ENCODE measurements around the gene STKLD1. TPM values are rescaled to one million over a fixed set of nuclear protein-coding genes. Genes with fewer than 3 reads are reported as not detected.

The STKLD1 gene
- total and polyA plus RNA-seq, 3 experiments from 2014 or later, result 0.24 to 0.91 (median 0.75) TPM

GRCh38 chr9:133397370-133397769 lies 21.2 kb downstream of the STKLD1 start:
- ChIA-PET CTCF (interaction anchor here (1.5 kb wide), 1 partner anchor 15 kb away, joined by 3 read pairs; no protein-coding TSS in a partner anchor), POLR2A (no interaction called here)
- no peak for DNase-seq
- H3K4me1 ChIP-seq (ENCODE audit: insufficient read depth, low read length), result no peaks in the 10 kb centered on the region
- no peaks in the 10 kb centered on the region for H3K9me3 ChIP-seq (ENCODE audit: low read length)
- Mint-ChIP-seq H3K9me3 (no peaks in the 10 kb centered on the region), H3K36me3 (no peaks in the 10 kb centered on the region), H3K4me1 (no peaks in the 10 kb centered on the region), H3K27me3 (no peaks in the 10 kb centered on the region), H3K27ac (peak overlapping the region in 1 of 8 donors; percentile 11), H3K4me3 (no peak overlapping the region)
- no peak overlapping the region for H3K27ac ChIP-seq (ENCODE audit: low read depth, low read length)
- no peaks in the 10 kb centered on the region for H3K27me3 ChIP-seq (ENCODE audit: insufficient read depth, low read length, poor library complexity, severe bottlenecking)
- H3K36me3 ChIP-seq (ENCODE audit: insufficient read depth, low read length), result no peaks in the 10 kb centered on the region
- H3K4me3 ChIP-seq (ENCODE audit: low read length), result no peak overlapping the region

- H3K9me3 ChIP-seq (ENCODE audit: low read length), result no peaks in the 10 kb centered on the region
- no peaks in the 10 kb centered on the region for H3K27me3 ChIP-seq (ENCODE audit: insufficient read depth, low read length, poor library complexity, severe bottlenecking)
- no peak overlapping the region for H3K4me3 ChIP-seq (ENCODE audit: low read length)
- Mint-ChIP-seq H3K9me3 (no peaks in the 10 kb centered on the region), H3K4me3 (no peak overlapping the region), H3K36me3 (no peaks in the 10 kb centered on the region), H3K27ac (no peak overlapping the region), H3K4me1 (no peaks in the 10 kb centered on the region), H3K27me3 (no peaks in the 10 kb centered on the region)
- POLR2A ChIA-PET, result no interaction called here
- CTCF ChIA-PET, result interaction anchor here (1.3 kb wide), 1 partner anchor 10 kb away, joined by 3 read pairs; no protein-coding TSS in a partner anchor
- H3K27ac ChIP-seq (ENCODE audit: low read depth, low read length), result no peak overlapping the region
- no peaks in the 10 kb centered on the region for H3K36me3 ChIP-seq (ENCODE audit: insufficient read depth, low read length)
- no peaks in the 10 kb centered on the region for H3K4me1 ChIP-seq (ENCODE audit: insufficient read depth, low read length)
- no peak for DNase-seq
These were observed 21.7 kb downstream of the STKLD1 start for GRCh38 chr9:133397895-133398294.

DNA sequence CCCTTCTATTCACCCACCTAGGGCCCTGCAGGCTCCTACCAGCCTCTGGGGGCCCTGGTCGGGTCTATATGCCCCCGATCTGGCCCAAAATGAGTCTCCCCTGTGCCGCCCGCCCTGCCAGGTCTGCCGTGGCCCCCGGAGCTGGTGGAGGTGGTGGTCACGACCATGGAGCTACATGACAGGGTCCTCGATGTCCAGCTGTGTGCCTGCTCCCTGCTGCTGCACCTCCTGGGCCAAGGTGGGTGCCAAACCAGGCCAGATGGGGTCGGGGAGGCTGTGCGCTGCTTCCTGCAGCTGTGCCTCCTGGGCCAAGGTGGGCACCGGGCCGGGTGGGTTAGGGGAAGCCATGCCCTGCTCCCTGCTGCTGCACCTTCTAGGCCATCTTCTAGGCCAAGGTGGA lies 24.1 kb downstream of the STKLD1 start:
- Mint-ChIP-seq H3K9me3 (no peaks in the 10 kb centered on the region), H3K36me3 (peaks cover 0 to 13% (median under 1%) of the 10 kb centered on the region in 3 donors), H3K27ac (no peak overlapping the region), H3K4me1 (peaks cover 0 to 1% (median 0%) of the 10 kb centered on the region in 3 donors), H3K4me3 (no peak overlapping the region), H3K27me3 (no peaks in the 10 kb centered on the region)
- Histone ChIP-seq H3K9me3 (ENCODE audit: low read length) (no peaks in the 10 kb centered on the region), H3K27ac (ENCODE audit: low read depth, low read length) (no peak overlapping the region), H3K27me3 (ENCODE audit: insufficient read depth, low read length, poor library complexity, severe bottlenecking) (no peaks in the 10 kb centered on the region), H3K4me1 (ENCODE audit: insufficient read depth, low read length) (no peaks in the 10 kb centered on the region), H3K36me3 (ENCODE audit: insufficient read depth, low read length) (no peaks in the 10 kb centered on the region), H3K4me3 (ENCODE audit: low read length) (no peak overlapping the region)
- no peak for DNase-seq
- POLR2A ChIA-PET, result interaction anchor here (0.6 kb wide), 1 partner anchor 50 kb away, joined by 3 read pairs; no protein-coding TSS in a partner anchor
- CTCF ChIA-PET, result no interaction called here

DNA sequence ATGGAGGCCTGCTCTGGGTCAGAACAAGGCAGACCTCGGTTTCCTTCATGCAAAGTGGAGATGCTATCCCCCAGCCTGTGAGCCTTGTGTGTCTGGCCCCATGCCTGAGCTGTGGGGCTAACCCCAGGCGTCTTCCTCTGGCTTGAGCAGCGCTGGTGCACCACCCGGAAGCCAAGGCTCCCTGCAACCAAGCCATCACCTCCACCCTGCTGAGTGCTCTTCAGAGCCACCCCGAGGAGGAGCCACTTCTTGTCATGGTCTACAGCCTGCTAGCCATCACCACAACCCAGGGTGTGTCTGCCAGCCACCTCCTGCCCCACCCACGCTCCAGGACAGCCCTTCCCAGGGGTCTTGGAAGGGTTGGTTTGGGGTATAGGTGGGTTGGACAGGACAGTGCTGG lies 25.4 kb downstream of the STKLD1 start:
- no peaks in the 10 kb centered on the region for H3K27me3 ChIP-seq (ENCODE audit: insufficient read depth, low read length, poor library complexity, severe bottlenecking)
- H3K4me1 ChIP-seq (ENCODE audit: insufficient read depth, low read length), result no peaks in the 10 kb centered on the region
- CTCF ChIA-PET, result no interaction called here
- no peaks in the 10 kb centered on the region for H3K9me3 Mint-ChIP-seq
- peaks cover 0 to 2% (median 1%) of the 10 kb centered on the region in 3 donors for H3K4me1 Mint-ChIP-seq
- H3K4me3 Mint-ChIP-seq, result no peak overlapping the region
- peaks cover under 1 to 26% (median 3%) of the 10 kb centered on the region in 3 donors for H3K36me3 Mint-ChIP-seq
- H3K9me3 ChIP-seq (ENCODE audit: low read length), result no peaks in the 10 kb centered on the region
- POLR2A ChIA-PET, result no interaction called here
- no peak overlapping the region for H3K27ac Mint-ChIP-seq
- no peak overlapping the region for H3K4me3 ChIP-seq (ENCODE audit: low read length)
- peaks cover 6% of the 10 kb centered on the region for H3K36me3 ChIP-seq (ENCODE audit: insufficient read depth, low read length)
- DNase-seq, result no peak
- no peak overlapping the region for H3K27ac ChIP-seq (ENCODE audit: low read depth, low read length)
- no peaks in the 10 kb centered on the region for H3K27me3 Mint-ChIP-seq

DNA sequence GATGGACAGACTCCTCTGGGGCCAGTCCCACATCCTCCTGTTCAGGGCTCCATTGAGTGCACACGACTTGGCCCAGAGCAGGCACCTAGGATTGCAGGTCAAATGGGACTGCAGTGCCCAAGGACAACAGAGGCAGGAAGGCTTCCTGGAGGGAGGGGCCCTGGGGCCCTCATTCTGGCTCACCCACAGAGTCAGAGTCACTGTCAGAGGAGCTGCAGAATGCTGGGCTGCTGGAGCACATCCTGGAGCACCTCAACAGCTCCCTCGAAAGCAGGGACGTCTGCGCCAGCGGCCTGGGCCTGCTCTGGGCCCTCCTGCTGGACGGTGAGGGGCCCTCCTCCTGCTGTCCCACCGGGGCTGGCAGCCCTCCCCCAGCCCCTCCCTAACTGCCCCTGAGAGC lies 26.5 kb downstream of the STKLD1 start:
- H3K4me3 Mint-ChIP-seq, result no peak overlapping the region
- no peaks in the 10 kb centered on the region for H3K4me1 ChIP-seq (ENCODE audit: insufficient read depth, low read length)
- H3K9me3 ChIP-seq (ENCODE audit: low read length), result no peaks in the 10 kb centered on the region
- no peak overlapping the region for H3K4me3 ChIP-seq (ENCODE audit: low read length)
- ChIA-PET CTCF (interaction anchor here (1.1 to 1.3 kb wide), 4 partner anchors 14 to 216 kb away, joined by 3 to 5 read pairs (median 3); no protein-coding TSS in a partner anchor), POLR2A (interaction anchor here (0.6 kb wide), 1 partner anchor 84 kb away, joined by 5 read pairs; no protein-coding TSS in a partner anchor)
- no peak overlapping the region for H3K27ac ChIP-seq (ENCODE audit: low read depth, low read length)
- peaks cover 6 to 8% (median 7%) of the 10 kb centered on the region in 3 donors for H3K4me1 Mint-ChIP-seq
- H3K27ac Mint-ChIP-seq, result no peak overlapping the region
- DNase-seq, result no peak
- H3K9me3 Mint-ChIP-seq, result no peaks in the 10 kb centered on the region
- H3K36me3 ChIP-seq (ENCODE audit: insufficient read depth, low read length), result peaks cover 11% of the 10 kb centered on the region
- H3K36me3 Mint-ChIP-seq, result peaks cover 6 to 36% (median 8%) of the 10 kb centered on the region in 3 donors
- H3K27me3 Mint-ChIP-seq, result no peaks in the 10 kb centered on the region
- no peaks in the 10 kb centered on the region for H3K27me3 ChIP-seq (ENCODE audit: insufficient read depth, low read length, poor library complexity, severe bottlenecking)

DNA sequence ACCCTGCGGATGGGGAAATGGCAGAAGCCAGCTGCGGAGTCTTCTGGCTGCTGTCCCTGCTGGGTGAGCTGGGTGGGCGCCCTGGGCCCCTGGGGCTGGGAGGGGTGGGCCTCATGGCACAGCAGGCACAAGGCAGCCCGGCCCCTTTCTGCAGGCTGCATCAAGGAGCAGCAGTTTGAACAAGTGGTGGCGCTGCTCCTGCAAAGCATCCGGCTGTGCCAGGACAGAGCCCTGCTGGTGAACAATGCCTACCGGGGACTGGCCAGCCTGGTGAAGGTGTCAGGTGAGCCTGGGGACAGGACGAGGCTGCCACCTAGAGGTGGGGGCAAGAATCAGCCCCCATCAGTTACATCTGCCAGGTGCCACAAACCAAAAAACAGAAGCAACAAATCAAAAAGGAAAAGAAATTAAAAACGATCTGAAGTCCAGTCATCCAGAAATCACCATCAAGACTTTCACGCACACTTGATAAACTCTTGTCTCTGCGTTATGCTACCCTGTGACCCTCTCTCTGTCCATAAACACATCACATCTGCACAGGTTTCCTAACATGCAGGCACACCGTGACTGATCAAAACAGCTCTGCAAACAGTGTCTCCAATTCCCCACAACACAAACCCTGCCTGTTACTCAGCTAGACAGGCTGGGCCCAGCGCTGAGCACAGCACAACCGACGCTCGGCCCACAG lies 27.7 kb downstream of the STKLD1 start:
- H3K27me3 ChIP-seq (ENCODE audit: insufficient read depth, low read length, poor library complexity, severe bottlenecking), result no peaks in the 10 kb centered on the region
- no peak overlapping the region for H3K4me3 ChIP-seq (ENCODE audit: low read length)
- H3K36me3 ChIP-seq (ENCODE audit: insufficient read depth, low read length), result peaks cover 15% of the 10 kb centered on the region
- Mint-ChIP-seq H3K27ac (peak overlapping the region in 2 of 8 donors; percentile 1 to 14), H3K27me3 (no peaks in the 10 kb centered on the region), H3K4me1 (peaks cover 6 to 8% (median 7%) of the 10 kb centered on the region in 3 donors), H3K4me3 (no peak overlapping the region), H3K36me3 (peaks cover 6 to 44% (median 8%) of the 10 kb centered on the region in 3 donors), H3K9me3 (no peaks in the 10 kb centered on the region)
- CTCF ChIA-PET, result interaction anchor here (0.9 to 2.7 kb wide), 9 partner anchors 13 to 218 kb away, joined by 3 to 17 read pairs (median 3); partner anchors contain the start of genes MED22 and RPL7A
- H3K9me3 ChIP-seq (ENCODE audit: low read length), result no peaks in the 10 kb centered on the region
- no peak overlapping the region for H3K27ac ChIP-seq (ENCODE audit: low read depth, low read length)
- POLR2A ChIA-PET, result no interaction called here
- peak; percentile 37 to 74 (median 48) for DNase-seq
- no peaks in the 10 kb centered on the region for H3K4me1 ChIP-seq (ENCODE audit: insufficient read depth, low read length)

GRCh38 chr9:133404454-133405002 lies 28.4 kb downstream of the STKLD1 start:
- Histone ChIP-seq H3K27me3 (ENCODE audit: insufficient read depth, low read length, poor library complexity, severe bottlenecking) (no peaks in the 10 kb centered on the region), H3K4me1 (ENCODE audit: insufficient read depth, low read length) (no peaks in the 10 kb centered on the region), H3K4me3 (ENCODE audit: low read length) (no peak overlapping the region), H3K9me3 (ENCODE audit: low read length) (no peaks in the 10 kb centered on the region), H3K27ac (ENCODE audit: low read depth, low read length) (no peak overlapping the region), H3K36me3 (ENCODE audit: insufficient read depth, low read length) (peaks cover 19% of the 10 kb centered on the region)
- Mint-ChIP-seq H3K4me3 (no peak overlapping the region), H3K27ac (peak overlapping the region in 1 of 8 donors; percentile 14), H3K4me1 (peaks cover 6 to 8% (median 7%) of the 10 kb centered on the region in 3 donors), H3K36me3 (peaks cover 6 to 50% (median 8%) of the 10 kb centered on the region in 3 donors), H3K27me3 (no peaks in the 10 kb centered on the region), H3K9me3 (no peaks in the 10 kb centered on the region)
- ChIA-PET CTCF (interaction anchor here (0.9 to 2.7 kb wide), 9 partner anchors 13 to 219 kb away, joined by 3 to 17 read pairs (median 3); partner anchors contain the start of genes MED22 and RPL7A), POLR2A (no interaction called here)
- DNase-seq, result no peak

Measured in CD8-positive, alpha-beta memory T cell (primary cell).